ENCODE measurements around the gene LIPC.

DNA sequence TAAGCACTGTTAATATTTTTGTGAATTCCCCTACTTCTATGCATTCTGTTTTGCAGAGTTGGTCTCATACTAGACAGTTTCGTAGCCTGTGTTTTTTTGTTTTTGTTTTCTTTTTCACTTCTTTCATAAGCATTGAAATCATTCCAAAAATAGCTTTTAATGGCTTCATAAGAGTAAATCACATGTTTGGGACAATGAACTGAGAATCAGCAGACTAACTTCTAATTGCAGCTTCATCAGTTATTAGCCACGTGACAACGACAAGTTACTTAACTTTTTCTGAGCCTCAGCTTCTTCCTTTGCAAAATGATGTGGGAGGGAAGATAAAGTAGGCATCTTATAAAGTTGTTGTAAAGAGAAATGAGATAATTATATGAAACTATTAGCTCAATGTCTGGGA is 124.8 kb downstream of the LIPC start:
- TF ChIP-seq, protein P1, sequence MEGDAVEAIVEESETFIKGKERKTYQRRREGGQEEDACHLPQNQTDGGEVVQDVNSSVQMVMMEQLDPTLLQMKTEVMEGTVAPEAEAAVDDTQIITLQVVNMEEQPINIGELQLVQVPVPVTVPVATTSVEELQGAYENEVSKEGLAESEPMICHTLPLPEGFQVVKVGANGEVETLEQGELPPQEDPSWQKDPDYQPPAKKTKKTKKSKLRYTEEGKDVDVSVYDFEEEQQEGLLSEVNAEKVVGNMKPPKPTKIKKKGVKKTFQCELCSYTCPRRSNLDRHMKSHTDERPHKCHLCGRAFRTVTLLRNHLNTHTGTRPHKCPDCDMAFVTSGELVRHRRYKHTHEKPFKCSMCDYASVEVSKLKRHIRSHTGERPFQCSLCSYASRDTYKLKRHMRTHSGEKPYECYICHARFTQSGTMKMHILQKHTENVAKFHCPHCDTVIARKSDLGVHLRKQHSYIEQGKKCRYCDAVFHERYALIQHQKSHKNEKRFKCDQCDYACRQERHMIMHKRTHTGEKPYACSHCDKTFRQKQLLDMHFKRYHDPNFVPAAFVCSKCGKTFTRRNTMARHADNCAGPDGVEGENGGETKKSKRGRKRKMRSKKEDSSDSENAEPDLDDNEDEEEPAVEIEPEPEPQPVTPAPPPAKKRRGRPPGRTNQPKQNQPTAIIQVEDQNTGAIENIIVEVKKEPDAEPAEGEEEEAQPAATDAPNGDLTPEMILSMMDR (optimal IDR thresholded peaks at IDR 0.05 in 1 of 3, IDR thresholded peaks at IDR 0.05 in 1 of 3, conservative IDR thresholded peaks at IDR 0.05 in 1 of 3; ENCODE audit: extremely low read depth in 1 of 3, insufficient read depth in 2 of 3, low read length in 3 of 3) = no peak
- TF ChIP-seq EZH2 (IDR thresholded peaks at IDR 0.05; ENCODE audit: low read length) = no peak
